ENCODE results near the gene TTC7B. TPM values are rescaled to one million over a fixed set of nuclear protein-coding genes. Genes with fewer than 3 reads are reported as not detected.

The TTC7B gene
- total and polyA plus RNA-seq, 2 experiments from 2014 or later = 7.9 to 28.6 TPM

DNA sequence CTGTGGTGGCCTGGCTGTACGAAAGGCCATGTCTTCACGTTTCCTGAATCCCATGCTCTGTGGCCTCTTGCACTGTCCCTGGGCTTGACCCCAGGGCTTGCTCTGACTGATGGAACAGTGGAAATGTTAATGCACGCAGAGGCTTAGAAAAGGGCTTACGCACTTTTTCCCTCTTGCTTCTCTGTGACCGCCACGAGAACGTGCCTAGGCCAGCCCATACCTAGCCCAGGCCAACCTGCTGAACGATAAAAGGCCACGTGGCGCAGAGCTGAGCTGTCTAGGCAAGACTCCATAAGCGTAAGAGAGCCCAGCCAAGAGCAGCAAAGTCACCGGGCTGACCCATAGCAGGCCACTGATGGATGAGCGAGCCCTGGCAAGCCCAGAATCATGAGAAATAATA is 18.3 kb downstream of the TTC7B start:
- Histone ChIP-seq H3K27ac (ENCODE audit: low read depth) (no peak overlapping the region), H3K4me1 (ENCODE audit: insufficient read depth) (no peaks in the 10 kb centered on the region), H2AFZ (no peak overlapping the region), H3K36me3 (ENCODE audit: insufficient read depth) (no peaks in the 10 kb centered on the region), H3K4me3 (no peak overlapping the region), H3K27me3 (ENCODE audit: insufficient read depth) (no peaks in the 10 kb centered on the region), H3K79me2 (replicated peaks; ENCODE audit: insufficient read depth) (no peaks in the 10 kb centered on the region), H3K4me2 (no peak overlapping the region), H3K9me2 (ENCODE audit: insufficient read depth) (no peaks in the 10 kb centered on the region), H3F3A (replicated peaks; ENCODE audit: low read depth) (no peaks in the 10 kb centered on the region), H4K20me1 (replicated peaks; ENCODE audit: insufficient read depth) (no peaks in the 10 kb centered on the region)
- DNase-seq (ENCODE audit: low spot score) = no peak
- Mint-ChIP-seq H3K9me3 (no peaks in the 10 kb centered on the region; the same call in 2 of the 3 replicates), H3K4me3 (no peak overlapping the region), H3K36me3 (ENCODE audit: low read depth) (no peaks in the 10 kb centered on the region), H3K27me3 (ENCODE audit: insufficient read depth, low read depth, poor library complexity) (peaks cover 2% of the 10 kb centered on the region), H3K27ac (peak overlapping the region; percentile 81), H3K4me1 (peaks cover 13% of the 10 kb centered on the region)
- no peak for ATAC-seq
- TF ChIP-seq NANOG (IDR thresholded peaks at IDR 0.05; ENCODE audit: borderline replicate concordance) = no peak
- TF ChIP-seq ZNF114 (CRISPR knock-in tag; IDR thresholded peaks at IDR 0.05) = no peak

DNA sequence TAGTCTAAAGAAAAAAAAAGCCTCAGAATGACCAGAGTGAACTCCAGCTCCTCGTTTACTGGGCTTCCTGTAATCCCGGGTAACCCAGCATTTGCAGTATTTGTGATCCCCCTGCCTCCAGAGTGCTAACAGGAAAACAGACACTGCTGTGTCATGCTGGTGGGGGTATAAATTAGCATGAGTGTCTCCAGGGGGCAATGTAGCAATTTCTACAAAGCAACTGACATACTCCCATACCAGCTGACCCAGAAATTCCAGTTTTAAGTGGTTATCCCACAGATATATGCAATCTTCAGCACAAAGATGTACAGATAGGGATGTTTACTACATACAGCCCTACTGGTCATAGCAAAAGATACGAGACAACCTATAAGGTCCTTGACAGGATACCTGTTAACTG is 18.8 kb downstream of the TTC7B start:
- no peak overlapping the region for H3K27ac ChIP-seq (ENCODE audit: low read depth)
- no peaks in the 10 kb centered on the region for H3K9me2 ChIP-seq (ENCODE audit: insufficient read depth)
- no peak overlapping the region for H3K4me2 ChIP-seq
- Mint-ChIP-seq H3K9me3 (no peaks in the 10 kb centered on the region; the same call in 2 of the 3 replicates), H3K27ac (no peak overlapping the region), H3K27me3 (ENCODE audit: insufficient read depth, low read depth, poor library complexity) (peaks cover 2% of the 10 kb centered on the region), H3K4me1 (peaks cover 12% of the 10 kb centered on the region), H3K36me3 (ENCODE audit: low read depth) (no peaks in the 10 kb centered on the region), H3K4me3 (no peak overlapping the region)
- no peaks in the 10 kb centered on the region for H3K79me2 ChIP-seq (replicated peaks; ENCODE audit: insufficient read depth)
- no peaks in the 10 kb centered on the region for H3K36me3 ChIP-seq (ENCODE audit: insufficient read depth)
- no peak overlapping the region for H2AFZ ChIP-seq
- H4K20me1 ChIP-seq (replicated peaks; ENCODE audit: insufficient read depth) = no peaks in the 10 kb centered on the region
- no peaks in the 10 kb centered on the region for H3K27me3 ChIP-seq (ENCODE audit: insufficient read depth)
- ATAC-seq (no peak), DNase-seq (ENCODE audit: low spot score) (no peak)
- no peak overlapping the region for H3K4me3 ChIP-seq
- no peaks in the 10 kb centered on the region for H3F3A ChIP-seq (replicated peaks; ENCODE audit: low read depth)
- H3K4me1 ChIP-seq (ENCODE audit: insufficient read depth) = no peaks in the 10 kb centered on the region
- TF ChIP-seq ZNF462 (CRISPR knock-in tag; IDR thresholded peaks at IDR 0.05) (no peak), ZNF331 (CRISPR knock-in tag; IDR thresholded peaks at IDR 0.05; ENCODE audit: low read depth) (no peak), POLR2AphosphoS5 (IDR thresholded peaks at IDR 0.05; ENCODE audit: low read depth) (no peak), JUNB (IDR thresholded peaks at IDR 0.05; ENCODE audit: unreplicated experiment) (no peak), STAT1 (IDR thresholded peaks at IDR 0.05; ENCODE audit: unreplicated experiment) (no peak), EZH2phosphoT487 (IDR thresholded peaks at IDR 0.05; ENCODE audit: unreplicated experiment) (no peak), NANOG (IDR thresholded peaks at IDR 0.05; ENCODE audit: borderline replicate concordance) (no peak), CREB1 (CRISPR knock-in tag; IDR thresholded peaks at IDR 0.05; ENCODE audit: low read depth) (no peak), EZH2 (IDR thresholded peaks at IDR 0.05; ENCODE audit: low read depth, unreplicated experiment) (no peak), ZNF114 (CRISPR knock-in tag; IDR thresholded peaks at IDR 0.05) (no peak)
- TF ChIP-seq, protein P1, sequence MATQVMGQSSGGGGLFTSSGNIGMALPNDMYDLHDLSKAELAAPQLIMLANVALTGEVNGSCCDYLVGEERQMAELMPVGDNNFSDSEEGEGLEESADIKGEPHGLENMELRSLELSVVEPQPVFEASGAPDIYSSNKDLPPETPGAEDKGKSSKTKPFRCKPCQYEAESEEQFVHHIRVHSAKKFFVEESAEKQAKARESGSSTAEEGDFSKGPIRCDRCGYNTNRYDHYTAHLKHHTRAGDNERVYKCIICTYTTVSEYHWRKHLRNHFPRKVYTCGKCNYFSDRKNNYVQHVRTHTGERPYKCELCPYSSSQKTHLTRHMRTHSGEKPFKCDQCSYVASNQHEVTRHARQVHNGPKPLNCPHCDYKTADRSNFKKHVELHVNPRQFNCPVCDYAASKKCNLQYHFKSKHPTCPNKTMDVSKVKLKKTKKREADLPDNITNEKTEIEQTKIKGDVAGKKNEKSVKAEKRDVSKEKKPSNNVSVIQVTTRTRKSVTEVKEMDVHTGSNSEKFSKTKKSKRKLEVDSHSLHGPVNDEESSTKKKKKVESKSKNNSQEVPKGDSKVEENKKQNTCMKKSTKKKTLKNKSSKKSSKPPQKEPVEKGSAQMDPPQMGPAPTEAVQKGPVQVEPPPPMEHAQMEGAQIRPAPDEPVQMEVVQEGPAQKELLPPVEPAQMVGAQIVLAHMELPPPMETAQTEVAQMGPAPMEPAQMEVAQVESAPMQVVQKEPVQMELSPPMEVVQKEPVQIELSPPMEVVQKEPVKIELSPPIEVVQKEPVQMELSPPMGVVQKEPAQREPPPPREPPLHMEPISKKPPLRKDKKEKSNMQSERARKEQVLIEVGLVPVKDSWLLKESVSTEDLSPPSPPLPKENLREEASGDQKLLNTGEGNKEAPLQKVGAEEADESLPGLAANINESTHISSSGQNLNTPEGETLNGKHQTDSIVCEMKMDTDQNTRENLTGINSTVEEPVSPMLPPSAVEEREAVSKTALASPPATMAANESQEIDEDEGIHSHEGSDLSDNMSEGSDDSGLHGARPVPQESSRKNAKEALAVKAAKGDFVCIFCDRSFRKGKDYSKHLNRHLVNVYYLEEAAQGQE (IDR thresholded peaks at IDR 0.05; ENCODE audit: unreplicated experiment) = no peak
- TF ChIP-seq, protein P2, sequence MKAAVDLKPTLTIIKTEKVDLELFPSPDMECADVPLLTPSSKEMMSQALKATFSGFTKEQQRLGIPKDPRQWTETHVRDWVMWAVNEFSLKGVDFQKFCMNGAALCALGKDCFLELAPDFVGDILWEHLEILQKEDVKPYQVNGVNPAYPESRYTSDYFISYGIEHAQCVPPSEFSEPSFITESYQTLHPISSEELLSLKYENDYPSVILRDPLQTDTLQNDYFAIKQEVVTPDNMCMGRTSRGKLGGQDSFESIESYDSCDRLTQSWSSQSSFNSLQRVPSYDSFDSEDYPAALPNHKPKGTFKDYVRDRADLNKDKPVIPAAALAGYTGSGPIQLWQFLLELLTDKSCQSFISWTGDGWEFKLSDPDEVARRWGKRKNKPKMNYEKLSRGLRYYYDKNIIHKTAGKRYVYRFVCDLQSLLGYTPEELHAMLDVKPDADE (IDR thresholded peaks at IDR 0.05) = no peak

All from GM23338 (cell line).